Astrocyte of the spinal cord (primary cell): ENCODE data around the gene SLC9A1.

ENCODE experiments used
- DNase-seq: peaks from one replicate; pipeline ENCODE4 v3.0.0; 2011; ENCODE audit warnings: low read depth, low spot score
- H3K4me3 ChIP-seq: 2 replicates; pipeline ENCODE4 v1.5.1; 2011; ENCODE audit warnings: low read depth, mild to moderate bottlenecking, low read length, moderate library complexity
- CTCF ChIP-seq: IDR thresholded peaks from 2 replicates; pipeline ENCODE4 v1.5.1; 2012; ENCODE audit warnings: low read depth, mild to moderate bottlenecking, low read length, inconsistent platforms
- in situ Hi-C: cut with HindIII; loops from 2 replicates; pipeline ENCODE4 v1.10.0; 2017; ENCODE audit warnings: low sequenced_read_pairs

The SLC9A1 gene

GRCh38 chr1:27152829-27153548, 1.9 kb downstream of the SLC9A1 start:
- peak overlapping the region; percentile 27 for H3K4me3 ChIP-seq
- in situ Hi-C loops: no loop called here
- no peak for DNase-seq
- no peak for TF ChIP-seq CTCF

- H3K4me3 ChIP-seq: peak overlapping the region; percentile 27
- TF ChIP-seq CTCF: no peak
- in situ Hi-C loops: no loop called here
- DNase-seq: no peak
Observed at GRCh38 chr1:27152004-27152828, 2.7 kb downstream of the SLC9A1 start.

- DNase-seq: no peak
- in situ Hi-C loops: no loop called here
- H3K4me3 ChIP-seq: no peak overlapping the region
- TF ChIP-seq CTCF: no peak
Observed at GRCh38 chr1:27150641-27151040, 4.3 kb downstream of the SLC9A1 start.

- in situ Hi-C loops: no loop called here
- no peak for TF ChIP-seq CTCF
- no peak overlapping the region for H3K4me3 ChIP-seq
- DNase-seq: no peak
Observed at GRCh38 chr1:27150183-27150582, 4.7 kb downstream of the SLC9A1 start.

GRCh38 chr1:27149762-27150113, 5.2 kb downstream of the SLC9A1 start:
- DNase-seq: no peak
- no peak overlapping the region for H3K4me3 ChIP-seq
- in situ Hi-C loops: no loop called here
- TF ChIP-seq CTCF: no peak

- in situ Hi-C loops: no loop called here
- no peak for DNase-seq
- no peak for TF ChIP-seq CTCF
- no peak overlapping the region for H3K4me3 ChIP-seq
Observed at GRCh38 chr1:27149084-27149761, 5.7 kb downstream of the SLC9A1 start.
